Measurements from ENCODE around the gene CTTN. TPM values are rescaled to one million over a fixed set of nuclear protein-coding genes. Genes with fewer than 3 reads are reported as not detected.

CTTN gene
- total and polyA plus RNA-seq, 10 of the 15 experiments (the other 5 are each of a cell fraction or from before 2014, with no cell fraction given): 1.1 to 37.8 (median 11.8) TPM

- BruUV-seq (replicated peaks): no TSS peak
- FAIRE-seq (no peak), ATAC-seq (no peak), DNase-seq (ENCODE audit: low read depth, low spot score) (no peak)
- intact Hi-C loops (cut with micrococcal nuclease; ENCODE audit: unreplicated experiment) (no loop called here), in situ Hi-C loops (cut with MboI) (no loop called here)
- Histone ChIP-seq H3K27ac (ENCODE audit: control insufficient read depth, insufficient read depth) (no peak overlapping the region), H2AFZ (ENCODE audit: control insufficient read depth, low read depth, low read length) (no peak overlapping the region), H3K79me2 (ENCODE audit: control insufficient read depth, insufficient read depth, low read length) (no peaks in the 10 kb centered on the region), H3K4me3 (no peak overlapping the region), H4K20me1 (ENCODE audit: control insufficient read depth, insufficient read depth) (no peaks in the 10 kb centered on the region), H3K9me3 (replicated peaks; ENCODE audit: control insufficient read depth, insufficient read depth, low read length) (no peaks in the 10 kb centered on the region; the same call in 2 of the 3 replicates), H3K9ac (ENCODE audit: control insufficient read depth, insufficient read depth, low read length) (no peak overlapping the region), H3K27me3 (replicated peaks in 1 of 2; ENCODE audit: control insufficient read depth in 2 of 2, insufficient read depth in 2 of 2, low read length in 1 of 2) (no peaks in the 10 kb centered on the region; a peak in 2 of 4 replicates), H3K4me2 (ENCODE audit: control insufficient read depth, insufficient read depth) (no peak overlapping the region), H3K36me3 (ENCODE audit: control insufficient read depth in 2 of 2, insufficient read depth in 2 of 2, low read length in 1 of 2) (no peaks in the 10 kb centered on the region), H3K4me1 (ENCODE audit: control insufficient read depth, insufficient read depth, low read length) (peaks cover 9% of the 10 kb centered on the region)
- TF ChIP-seq ZNF384 (IDR thresholded peaks at IDR 0.05; ENCODE audit: borderline replicate concordance, low read depth, low read length) (no peak), CREM (IDR thresholded peaks at IDR 0.05; ENCODE audit: low read depth) (no peak), NFXL1 (IDR thresholded peaks at IDR 0.05; ENCODE audit: borderline replicate concordance) (no peak), ASH2L (IDR thresholded peaks at IDR 0.05; ENCODE audit: borderline replicate concordance, low read depth) (no peak), CHD2 (IDR thresholded peaks at IDR 0.05; ENCODE audit: borderline replicate concordance, low read depth, low read length) (no peak), RCOR1 (conservative IDR thresholded peaks at IDR 0.05; ENCODE audit: low read depth, low read length) (no peak), ZBTB40 (IDR thresholded peaks at IDR 0.05; ENCODE audit: borderline replicate concordance) (no peak), MYB (IDR thresholded peaks at IDR 0.05; ENCODE audit: borderline replicate concordance, low read depth, low read length) (no peak), CEBPB (IDR thresholded peaks at IDR 0.05; ENCODE audit: borderline replicate concordance in 1 of 2, low read depth in 2 of 2, low read length in 2 of 2) (no peak), MTA3 (IDR thresholded peaks at IDR 0.05; ENCODE audit: borderline replicate concordance, low read length) (no peak)
- POLR2A ChIA-PET: interaction anchor here (0.6 kb wide), 1 partner anchor 36 kb away, joined by 3 read pairs; no protein-coding TSS in a partner anchor
- SMC1A ChIA-PET (ENCODE audit: uncharacterized antibody, unreplicated experiment): no interaction called here
- CTCF ChIA-PET: no interaction called here
- WGBS (ENCODE audit: insufficient coverage, insufficient replicate concordance, low lambda C conversion rate, missing lambda C conversion rate): 6% methylated on average over 1 of the region's 1 CpG
- RAD21 ChIA-PET (ENCODE audit: unreplicated experiment): interaction anchor here (0.6 kb wide), 1 partner anchor 1384 kb away, joined by 3 read pairs; no protein-coding TSS in a partner anchor
These were observed 4.4 kb downstream of the CTTN start for GRCh38 chr11:70402685-70403084.
